NCI-H82 treated with DMSO at 0.1 percent for 48 hours (cell line): ENCODE data around the gene STARD3.

ENCODE experiments used
- DNase-seq: peaks from one replicate; lab custom pipeline; 2025; ENCODE audit not compliant: unreplicated experiment; lab: John Stamatoyannopoulos, UW

STARD3 gene

DNA sequence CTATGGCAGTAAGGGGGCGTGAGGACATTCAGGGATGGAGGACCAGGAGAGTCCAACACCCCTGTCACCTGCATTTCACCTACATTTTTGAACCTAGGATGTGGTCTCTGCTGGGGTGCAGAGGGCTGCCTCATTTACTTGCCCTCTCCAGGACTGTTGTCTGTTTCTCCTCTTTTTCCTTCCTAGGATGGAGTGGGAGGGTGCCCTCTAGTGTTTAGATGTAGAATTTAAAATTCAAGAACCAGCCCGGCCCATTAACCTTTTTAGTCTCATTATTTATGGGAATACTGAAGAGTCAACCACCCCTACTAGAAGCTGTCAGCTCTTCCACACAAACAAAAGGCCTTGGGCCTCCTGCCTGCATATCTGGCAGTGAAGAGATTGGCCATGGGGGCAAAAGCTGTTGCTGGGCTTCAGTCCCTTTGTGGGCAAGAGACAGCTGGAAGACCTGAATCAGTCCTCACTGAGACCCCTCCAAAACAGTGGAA, 2.5 kb upstream of the STARD3 start:
- peak; percentile 26 for DNase-seq

DNA sequence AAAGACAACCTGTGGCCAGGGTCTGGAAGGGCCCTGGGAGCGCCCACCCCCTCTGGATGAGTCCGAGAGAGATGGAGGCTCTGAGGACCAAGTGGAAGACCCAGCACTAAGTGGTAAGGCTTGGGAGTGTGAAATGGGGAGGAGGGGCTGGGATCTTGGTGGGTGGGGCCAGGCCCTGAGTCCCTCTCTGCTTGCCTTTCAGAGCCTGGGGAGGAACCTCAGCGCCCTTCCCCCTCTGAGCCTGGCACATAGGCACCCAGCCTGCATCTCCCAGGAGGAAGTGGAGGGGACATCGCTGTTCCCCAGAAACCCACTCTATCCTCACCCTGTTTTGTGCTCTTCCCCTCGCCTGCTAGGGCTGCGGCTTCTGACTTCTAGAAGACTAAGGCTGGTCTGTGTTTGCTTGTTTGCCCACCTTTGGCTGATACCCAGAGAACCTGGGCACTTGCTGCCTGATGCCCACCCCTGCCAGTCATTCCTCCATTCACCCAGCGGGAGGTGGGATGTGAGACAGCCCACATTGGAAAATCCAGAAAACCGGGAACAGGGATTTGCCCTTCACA, 1.2 kb upstream of the STARD3 start:
- DNase-seq: no peak

DNA sequence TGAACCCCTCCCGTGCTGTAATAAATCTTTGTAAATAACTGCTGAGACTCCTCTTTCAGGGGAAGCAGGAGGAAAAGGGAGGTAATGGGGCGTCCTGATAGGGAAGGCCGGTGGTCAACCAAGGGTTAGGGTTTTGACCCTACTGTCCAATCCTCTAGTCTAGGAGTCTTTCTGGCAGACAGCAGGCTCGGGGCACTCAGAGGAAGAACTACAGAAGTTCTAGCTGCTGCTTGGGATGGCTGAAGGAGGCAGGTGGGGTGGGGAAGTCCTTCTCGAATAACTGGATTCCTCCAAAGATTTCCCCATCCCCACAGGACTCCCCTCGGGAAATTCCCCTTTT, 387 bp upstream of the STARD3 start:
- DNase-seq: no peak

DNA sequence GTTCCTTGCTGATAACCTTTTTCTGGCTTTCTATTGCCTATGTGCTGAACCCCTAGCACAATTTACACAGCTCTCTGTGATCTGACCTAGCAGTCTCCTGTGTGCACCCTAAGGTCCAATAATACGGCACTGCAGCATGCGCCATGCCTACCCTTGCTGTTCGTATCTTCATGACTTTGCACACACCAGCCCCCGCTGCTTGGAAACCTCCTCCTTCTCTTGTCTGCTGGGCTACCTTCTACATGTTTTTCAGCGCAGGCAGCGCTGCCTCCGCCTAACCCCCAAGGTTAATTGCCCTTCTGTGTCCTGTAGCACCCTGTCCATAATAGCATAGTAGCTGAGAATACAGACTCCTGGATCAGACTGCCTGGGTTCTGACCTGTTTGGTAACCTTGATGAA, 1.4 kb downstream of the STARD3 start:
- no peak for DNase-seq

DNA sequence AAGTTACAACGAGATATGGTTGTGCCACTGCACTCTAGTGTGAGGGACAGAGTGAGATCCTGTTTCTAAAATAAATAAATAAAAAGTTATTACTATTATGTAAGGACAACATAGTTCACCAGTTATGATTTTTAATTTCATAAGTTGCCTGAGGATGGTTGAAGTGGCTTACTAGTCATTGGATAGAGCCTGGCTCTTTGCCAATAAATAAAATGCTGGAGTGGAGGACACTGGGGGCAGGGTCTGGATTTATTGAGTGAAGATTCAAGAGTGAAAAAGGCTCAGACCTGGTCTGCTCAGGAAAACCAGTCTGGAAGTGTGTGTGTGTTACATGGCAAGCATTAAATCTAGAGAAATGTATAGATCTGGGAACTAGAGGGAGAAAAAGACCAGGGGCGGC, 2.1 kb downstream of the STARD3 start:
- no peak for DNase-seq

DNA sequence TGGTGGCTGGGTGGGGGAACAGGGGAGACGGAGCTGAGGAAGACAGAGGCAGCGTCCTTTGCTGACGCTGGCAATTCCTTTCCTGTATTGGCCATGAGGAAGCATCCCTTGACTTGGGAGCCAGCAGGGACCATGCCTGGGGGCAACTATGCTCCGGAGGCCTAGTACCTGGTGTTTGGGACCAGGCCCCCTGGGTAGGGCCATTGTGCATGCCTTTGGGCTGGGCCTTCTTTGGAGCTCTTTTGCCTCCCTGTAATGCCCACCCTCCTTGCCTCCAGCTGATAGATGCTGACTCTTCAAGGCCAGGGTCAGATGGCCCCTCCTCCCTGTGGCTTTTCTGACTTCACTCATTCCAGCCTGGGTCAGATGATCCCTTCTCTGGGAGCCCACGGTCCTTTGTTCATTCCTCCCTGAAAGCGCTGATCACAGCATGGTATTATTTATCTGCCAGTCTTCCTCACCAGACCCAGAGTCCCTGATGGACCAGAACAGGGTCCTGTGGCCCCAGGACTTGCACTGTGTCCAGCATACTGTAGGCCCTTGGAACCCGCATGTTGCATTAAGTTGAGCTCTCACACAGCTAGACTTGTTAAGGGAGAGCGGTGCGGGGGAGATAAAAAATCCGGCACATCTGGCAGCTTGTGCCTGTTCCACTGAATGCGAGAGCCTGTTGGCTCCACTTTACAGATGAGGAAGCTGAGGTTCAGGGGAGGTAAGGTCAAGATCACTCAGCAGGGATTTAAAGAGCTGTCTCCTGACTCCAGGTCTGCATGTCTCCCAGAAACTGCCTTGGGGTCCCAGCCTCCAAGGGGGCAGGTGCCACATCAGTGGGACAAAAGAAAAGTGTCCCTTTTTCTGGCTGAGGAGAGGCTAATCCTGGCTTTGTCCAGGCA, 2.9 kb downstream of the STARD3 start:
- no peak for DNase-seq

DNA sequence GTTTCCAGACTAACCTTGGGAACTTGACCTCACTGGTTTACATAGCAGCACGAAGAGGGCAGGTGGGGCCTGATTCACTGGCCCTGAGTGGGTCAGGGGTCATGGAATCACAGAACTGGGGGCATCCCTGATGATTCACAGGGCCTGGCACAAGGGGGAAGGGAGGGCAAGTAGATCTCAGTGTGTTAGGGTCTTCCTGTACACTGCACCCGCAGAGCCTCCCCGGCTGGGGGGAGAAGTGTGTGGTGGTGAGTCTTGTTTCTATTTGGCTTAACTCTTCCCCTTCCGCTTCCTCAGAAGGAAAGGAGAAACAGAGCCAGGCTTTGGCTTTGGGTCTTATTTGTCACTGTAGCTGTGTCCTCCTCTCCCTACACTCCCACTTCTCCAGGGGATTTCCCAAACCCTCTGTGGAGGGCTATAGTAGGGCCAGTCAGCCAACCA, 3.7 kb downstream of the STARD3 start:
- DNase-seq: no peak

DNA sequence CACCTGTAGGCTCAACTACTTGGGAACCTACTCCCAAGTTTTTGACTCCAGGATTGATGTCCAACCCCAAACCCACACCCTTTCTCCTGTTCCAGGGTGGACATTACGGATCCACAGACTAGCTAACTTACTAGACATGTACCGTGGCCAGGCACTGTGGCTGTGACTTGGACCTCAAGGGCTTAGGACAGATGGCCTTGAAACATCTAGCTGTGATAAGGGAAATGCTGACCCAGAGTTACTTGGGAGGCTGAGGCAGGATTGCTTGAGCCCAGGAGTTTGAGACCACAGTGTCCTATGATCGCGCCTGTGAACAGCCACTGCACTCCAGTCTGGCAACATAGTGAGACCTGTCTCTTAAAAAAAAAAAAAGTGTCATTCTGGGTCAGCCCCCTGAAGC, 4.2 kb downstream of the STARD3 start:
- no peak for DNase-seq

DNA sequence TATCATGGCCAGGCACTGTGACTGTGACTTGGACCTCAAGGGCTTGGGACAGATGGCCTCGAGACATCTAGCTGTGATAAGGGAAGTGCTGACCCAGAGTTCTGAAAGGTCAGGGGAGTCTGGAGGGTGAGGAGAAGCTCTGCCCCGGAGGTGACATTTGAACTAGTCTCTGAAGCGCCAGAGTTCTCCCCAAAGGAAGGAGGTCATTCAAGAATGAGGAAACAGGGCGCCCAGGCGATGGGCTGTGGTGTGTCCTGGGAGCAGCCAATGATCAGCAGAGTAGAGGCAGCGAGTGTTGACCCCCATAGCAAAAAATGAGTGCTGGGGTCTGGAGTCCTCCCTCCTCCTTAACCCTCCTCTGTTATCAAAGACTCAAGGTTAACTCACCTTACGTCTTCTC, 4.9 kb downstream of the STARD3 start:
- no peak for DNase-seq

DNA sequence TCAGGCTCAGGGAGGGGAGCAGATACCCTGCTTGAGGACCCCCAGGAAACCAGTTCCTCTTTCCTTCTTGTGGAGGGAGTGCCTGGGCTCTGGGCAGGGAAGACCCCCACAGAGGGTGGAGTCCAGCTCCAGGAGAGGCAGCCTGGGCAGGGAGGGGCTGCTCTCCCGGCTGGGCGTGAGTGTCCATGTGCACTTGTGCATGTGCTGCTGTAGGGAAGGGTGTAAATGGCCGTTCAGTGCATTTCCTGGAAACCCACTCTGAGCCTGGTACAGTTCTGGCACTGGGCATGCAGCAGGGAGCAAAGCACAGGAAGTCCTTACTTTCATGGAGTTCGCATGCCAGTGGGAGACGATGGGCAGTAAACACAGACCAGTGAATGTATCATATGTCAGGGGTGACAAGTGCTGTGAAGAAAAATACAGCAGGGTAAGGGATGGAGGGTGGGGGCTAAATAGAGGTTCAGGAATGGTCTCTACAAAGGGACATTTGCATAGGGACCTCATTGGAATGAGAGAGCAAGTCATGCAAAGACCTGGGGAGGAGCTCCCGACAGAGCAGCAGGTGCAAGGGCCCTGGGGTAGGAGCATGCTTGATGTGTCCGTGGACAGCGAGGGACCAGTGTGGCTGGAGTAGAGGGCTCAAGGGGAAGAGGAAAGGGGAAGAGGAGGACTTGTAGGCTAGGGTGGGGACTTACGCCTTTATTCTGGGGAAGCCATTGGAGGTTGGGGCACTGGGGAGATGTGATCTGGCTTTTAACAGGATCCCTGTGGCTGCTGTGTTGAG, 5.5 kb downstream of the STARD3 start:
- no peak for DNase-seq

DNA sequence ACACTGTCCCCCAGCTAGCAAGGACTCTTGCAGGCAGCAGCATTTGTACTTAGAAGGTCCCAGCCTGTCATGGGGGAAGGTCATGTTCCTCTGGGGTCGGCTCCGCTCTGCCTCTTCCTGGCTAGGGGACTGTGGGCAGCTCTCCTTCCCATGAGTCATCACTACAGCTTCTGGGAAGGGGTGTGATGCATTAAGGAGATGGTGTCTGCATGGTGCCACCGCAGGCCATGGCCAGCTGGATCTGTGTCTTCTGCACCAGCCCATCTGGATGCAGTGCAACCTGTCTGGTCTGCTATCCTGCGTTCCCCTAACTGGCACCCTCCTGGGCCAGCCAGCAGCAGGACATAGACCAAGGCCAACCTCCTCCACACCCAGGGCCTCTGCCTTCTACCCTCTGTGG, 6.3 kb downstream of the STARD3 start:
- DNase-seq: no peak

DNA sequence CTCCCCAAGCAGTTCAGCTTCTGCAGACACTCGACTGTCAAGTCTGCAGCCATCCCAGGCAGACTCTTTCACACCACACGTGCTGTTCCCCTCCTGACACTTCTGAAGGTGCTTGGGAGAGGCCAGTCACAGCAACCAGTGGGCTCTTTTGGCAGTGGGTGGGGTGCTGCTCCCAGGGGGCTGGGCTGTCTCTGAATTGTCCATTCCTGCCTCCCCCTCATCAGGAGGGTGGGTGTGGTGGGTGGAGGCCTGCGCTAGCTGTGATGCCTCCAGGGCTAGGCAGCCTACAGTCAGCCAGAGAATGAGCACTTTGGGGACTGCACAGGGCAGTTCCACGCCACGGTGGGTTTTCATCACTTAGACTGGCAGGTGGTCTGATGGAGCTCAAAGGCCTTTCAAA, 10.3 kb downstream of the STARD3 start:
- DNase-seq: no peak

DNA sequence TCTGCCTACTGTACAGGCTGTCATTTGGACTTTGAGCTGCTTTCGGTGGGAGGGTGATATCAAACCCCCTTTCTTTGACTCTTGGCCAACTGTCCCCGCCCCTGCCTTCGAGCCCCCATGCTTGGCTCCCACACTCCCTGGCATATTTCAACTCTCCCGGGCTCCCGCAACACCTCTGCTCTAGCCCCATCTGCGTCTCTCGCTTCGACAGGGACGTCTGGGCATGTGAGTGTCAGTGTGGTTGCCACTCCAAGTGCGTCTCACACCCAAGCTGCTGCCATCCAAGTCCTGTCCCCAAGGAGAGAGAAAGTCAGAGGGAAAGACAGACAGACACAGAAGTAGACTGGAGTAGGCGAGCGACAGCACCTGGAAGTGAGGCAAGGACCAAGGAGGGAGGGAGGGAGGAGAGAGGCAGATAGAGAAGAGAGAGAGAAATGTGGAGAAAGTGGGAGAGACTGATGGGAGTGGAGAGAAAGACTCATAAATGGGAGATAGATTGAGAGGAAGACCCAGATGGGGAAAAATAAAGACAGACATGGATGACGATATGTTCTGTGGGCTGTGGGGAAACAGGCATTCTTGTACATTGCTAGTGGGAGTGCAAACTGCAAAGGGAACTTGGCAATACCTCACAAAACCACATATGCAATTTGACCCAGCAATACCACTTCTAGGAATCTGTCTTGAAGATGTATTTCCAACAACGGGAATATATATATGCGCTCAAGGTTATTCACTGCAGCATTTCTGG, 11.8 kb downstream of the STARD3 start:
- DNase-seq: no peak

DNA sequence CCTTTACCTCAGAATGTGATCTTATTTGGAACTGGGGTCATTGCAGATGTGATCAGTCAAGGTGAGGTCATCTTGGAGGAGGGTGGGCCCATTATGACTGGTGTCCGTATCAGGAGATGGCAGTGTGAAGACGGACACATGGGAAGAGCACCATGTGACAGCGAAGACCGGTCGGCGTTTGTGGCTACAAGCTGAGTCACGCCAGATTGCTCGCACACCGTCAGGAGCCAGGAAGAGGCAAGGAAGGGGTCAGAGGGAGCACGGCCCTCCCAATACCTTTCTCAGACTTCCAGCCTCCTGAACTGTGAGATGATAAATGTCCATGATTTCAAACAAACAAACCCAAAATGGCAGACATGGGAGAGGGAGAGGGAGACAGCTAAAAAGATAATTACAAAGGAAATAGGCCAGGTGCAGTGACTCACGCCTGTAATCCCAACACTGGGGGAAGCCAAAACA, 13.2 kb downstream of the STARD3 start:
- no peak for DNase-seq

DNA sequence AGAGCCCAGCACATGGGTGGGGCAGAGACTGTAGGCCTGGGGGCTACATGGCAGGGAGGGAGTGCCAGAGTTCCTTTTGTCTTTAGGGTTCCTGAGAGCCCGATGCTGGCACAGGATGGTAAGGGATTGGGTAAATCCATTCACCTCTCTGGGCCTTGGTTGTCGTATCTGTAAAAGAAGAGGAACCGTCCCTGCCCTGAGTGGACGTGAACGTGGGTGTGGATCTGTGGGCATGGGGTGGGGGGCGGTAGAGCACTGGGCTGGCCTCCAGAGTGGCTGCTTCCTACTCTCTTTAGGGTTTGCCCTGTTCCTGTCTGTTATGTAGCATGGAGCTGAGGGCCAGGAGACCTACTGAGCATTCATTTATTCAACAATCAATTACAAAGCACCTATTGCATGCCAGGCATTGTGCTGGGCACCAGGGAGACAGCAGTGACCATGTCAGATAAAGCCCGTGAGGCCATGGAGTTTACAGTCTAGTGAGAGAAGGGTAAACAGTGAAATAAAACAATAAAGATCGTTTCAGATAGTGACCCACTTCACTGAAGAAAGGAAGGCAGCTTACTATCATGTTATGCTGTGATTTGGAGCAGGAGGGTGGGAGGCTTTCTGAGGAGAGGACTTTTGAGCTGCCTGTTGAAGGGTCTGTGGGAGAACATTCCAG, 15.1 kb downstream of the STARD3 start:
- DNase-seq: no peak

DNA sequence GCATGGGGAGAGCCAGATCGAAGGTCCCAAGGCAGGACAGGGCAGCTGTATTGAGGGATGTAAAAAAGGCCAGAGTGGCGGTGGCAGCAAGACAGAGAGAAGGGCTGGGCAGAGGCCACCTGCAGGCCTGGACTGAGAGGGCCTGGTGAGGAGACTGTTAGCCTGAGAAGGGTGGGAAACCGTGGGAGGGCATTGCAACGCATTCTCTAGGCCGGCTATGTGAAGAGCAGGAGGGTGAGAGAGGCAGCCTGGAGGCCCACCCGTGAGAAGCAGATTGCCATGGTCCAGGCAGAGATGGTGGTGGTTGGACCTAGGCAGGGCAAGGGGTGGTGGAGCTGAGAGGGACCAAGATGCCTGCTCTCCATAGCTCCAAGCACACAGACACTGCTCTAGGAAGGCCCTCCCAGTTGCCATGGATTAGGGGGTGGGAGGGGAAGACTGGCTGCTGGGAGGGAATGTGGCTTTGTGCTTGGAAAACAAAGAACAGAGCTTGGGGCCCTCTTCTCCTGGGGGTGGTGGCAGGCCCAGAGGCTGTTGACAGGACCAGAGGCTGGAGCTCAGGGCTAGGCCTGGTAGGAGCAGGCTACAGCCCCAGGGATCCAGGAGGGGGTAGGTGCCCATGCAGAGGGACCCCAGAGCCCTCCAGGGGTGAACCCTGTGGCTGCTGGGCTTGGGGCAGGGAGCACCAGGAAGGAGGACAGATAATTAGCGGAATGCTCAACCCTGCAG, 15.8 kb downstream of the STARD3 start:
- DNase-seq: no peak

DNA sequence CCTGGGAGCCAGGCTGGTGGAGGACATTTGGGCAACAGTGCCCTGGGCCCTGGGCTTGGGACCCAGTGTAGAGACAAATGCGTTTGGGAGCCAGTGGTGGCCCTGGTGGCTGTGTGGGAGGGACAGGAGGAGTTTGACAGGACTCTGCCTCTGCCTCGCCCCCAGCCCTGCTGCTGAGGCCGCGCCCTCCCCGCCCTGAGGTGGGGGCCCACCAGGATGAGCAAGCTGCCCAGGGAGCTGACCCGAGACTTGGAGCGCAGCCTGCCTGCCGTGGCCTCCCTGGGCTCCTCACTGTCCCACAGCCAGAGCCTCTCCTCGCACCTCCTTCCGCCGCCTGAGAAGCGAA, 16.3 kb downstream of the STARD3 start:
- DNase-seq: no peak

DNA sequence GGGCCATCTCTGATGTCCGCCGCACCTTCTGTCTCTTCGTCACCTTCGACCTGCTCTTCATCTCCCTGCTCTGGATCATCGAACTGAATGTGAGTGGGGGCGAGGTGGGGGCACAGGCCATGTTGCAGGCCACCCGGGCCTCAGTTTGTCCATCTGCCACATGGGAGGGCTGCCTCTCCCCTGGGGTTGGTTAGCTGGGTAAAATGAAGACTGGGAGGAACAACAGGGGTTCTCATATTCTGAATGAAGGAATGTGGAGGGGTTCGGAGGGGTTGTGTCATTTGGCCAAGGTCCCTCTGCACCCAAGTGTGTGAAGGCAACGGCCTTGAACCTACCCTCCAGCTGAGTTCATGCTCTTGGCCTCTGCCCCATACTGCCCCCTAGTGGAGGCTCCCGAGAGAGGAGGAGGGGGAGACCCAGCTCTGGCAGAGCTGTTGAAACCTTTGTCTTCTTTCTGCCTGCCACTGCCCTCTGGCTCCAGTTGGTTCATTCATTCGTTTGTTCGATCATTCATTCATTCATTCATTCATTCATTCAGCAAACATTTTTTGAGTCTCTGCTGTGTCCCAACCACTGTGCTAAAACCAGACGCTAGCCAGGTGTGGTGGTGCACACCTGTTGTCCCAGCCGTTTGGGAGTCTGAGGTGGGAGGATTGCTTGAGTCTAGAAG, 16.9 kb downstream of the STARD3 start:
- DNase-seq: no peak

DNA sequence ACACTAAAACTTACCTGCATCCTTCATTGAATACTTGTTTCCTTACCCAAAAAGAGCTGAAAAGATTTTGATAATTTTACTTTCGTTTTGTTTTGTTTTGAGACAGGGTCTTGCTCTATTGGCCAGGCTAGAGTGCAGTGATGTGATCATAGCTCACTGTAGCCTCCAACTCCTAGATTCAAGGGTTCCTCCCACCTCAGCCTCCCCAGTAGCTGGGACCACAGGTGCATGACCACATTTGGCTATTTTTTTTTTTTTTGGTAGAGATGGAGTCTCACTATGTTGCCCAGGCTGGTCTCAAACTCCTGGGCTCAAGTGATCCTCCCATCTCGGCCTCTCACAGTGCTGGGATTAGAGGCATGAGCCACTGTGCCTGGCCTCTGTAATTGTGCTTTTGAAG, 18.2 kb downstream of the STARD3 start:
- DNase-seq: no peak

DNA sequence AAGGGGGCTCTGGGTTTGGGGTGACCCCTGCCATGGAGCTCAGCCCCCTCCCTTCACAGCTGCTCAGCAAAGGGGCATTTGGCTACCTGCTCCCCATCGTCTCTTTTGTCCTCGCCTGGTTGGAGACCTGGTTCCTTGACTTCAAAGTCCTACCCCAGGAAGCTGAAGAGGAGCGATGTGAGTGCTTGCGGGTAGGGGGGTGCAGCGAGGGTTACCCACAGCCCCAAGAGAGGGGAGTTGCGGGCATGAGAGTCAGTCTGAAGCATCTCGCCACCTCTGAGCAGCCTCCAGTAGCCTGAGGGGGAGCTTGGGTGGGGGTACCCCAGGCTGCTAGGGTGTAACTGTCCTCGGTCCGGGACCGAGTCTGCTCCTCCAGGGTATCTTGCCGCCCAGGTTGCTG, 21.4 kb downstream of the STARD3 start:
- DNase-seq: no peak
